ENCODE results near the gene TWNK.

- peak; percentile 46 for TF ChIP-seq POLR2A (IDR thresholded peaks at IDR 0.05)
- TF ChIP-seq CTCF (IDR thresholded peaks at IDR 0.05) = peak in 2 of 4 experiments; percentile 7 to 25
- peak; percentile 94 for TF ChIP-seq POLR2AphosphoS5 (IDR thresholded peaks at IDR 0.05)
Observed at GRCh38 chr10:101042667-101043362, 55.5 kb downstream of the TWNK start.
